ENCODE measurements around the gene FBL. TPM values are rescaled to one million over a fixed set of nuclear protein-coding genes. Genes with fewer than 3 reads are reported as not detected.

Gene FBL
- total and polyA plus RNA-seq, 10 of the 15 experiments (the other 5 are each of a cell fraction or from before 2014, with no cell fraction given): 156 to 1,083 (median 478) TPM

DNA sequence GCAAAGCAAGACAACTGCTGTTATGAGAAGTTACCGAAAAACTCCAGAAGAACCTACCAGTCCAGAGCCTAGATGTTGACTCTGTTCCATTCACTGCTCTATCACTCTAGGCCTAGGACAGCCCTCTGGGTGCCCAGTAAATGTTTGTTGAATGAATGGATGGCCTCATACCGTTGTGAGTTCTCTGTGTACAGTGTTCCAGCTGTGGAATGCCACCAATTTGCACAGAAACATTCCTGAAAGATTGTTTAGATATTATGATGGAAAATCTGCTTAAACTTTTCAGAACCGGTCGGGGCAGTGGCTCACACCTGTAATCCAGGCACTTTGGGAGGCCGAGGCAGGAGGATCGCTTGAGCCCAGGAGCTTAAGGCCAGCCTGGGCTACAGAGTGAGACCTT is 1.3 kb upstream of the FBL start:
- DNase-seq (ENCODE audit: low read depth, low spot score): no peak
- intact Hi-C loops (cut with micrococcal nuclease; ENCODE audit: unreplicated experiment) (loop anchor here (2.0 kb wide), 1 partner anchor 297 kb away; no protein-coding TSS in a partner anchor), in situ Hi-C loops (cut with MboI) (no loop called here)
- Histone ChIP-seq H3K9ac (ENCODE audit: control insufficient read depth, insufficient read depth, low read length) (no peak overlapping the region), H3K36me3 (ENCODE audit: control insufficient read depth in 2 of 2, insufficient read depth in 2 of 2, low read length in 1 of 2) (no peaks in the 10 kb centered on the region), H3K4me1 (ENCODE audit: control insufficient read depth, insufficient read depth, low read length) (peaks cover 12% of the 10 kb centered on the region), H2AFZ (ENCODE audit: control insufficient read depth, low read depth, low read length) (no peak overlapping the region), H4K20me1 (ENCODE audit: control insufficient read depth, insufficient read depth) (no peaks in the 10 kb centered on the region; the same call in 1 of the 2 replicates), H3K27ac (ENCODE audit: control insufficient read depth, insufficient read depth) (no peak overlapping the region), H3K4me3 (no peak overlapping the region), H3K27me3 (replicated peaks in 1 of 2; ENCODE audit: control insufficient read depth in 2 of 2, insufficient read depth in 2 of 2, low read length in 1 of 2) (no peaks in the 10 kb centered on the region), H3K9me3 (replicated peaks; ENCODE audit: control insufficient read depth, insufficient read depth, low read length) (no peaks in the 10 kb centered on the region), H3K79me2 (ENCODE audit: control insufficient read depth, insufficient read depth, low read length) (peaks cover 42% of the 10 kb centered on the region), H3K4me2 (ENCODE audit: control insufficient read depth, insufficient read depth) (no peak overlapping the region)
- no TSS peak for BruUV-seq (replicated peaks)
- ChIA-PET RAD21 (ENCODE audit: unreplicated experiment) (interaction anchor here (6.3 to 8.0 kb wide), 3 partner anchors 55 to 172 kb away, joined by 73 to 271 read pairs (median 234); partner anchors contain the start of gene PSMC4), SMC1A (ENCODE audit: uncharacterized antibody, unreplicated experiment) (interaction anchor here (3.5 to 8.8 kb wide), 3 partner anchors 55 to 295 kb away, joined by 16 to 309 read pairs (median 266); no protein-coding TSS in a partner anchor), CTCF (interaction anchor here (6.4 to 9.1 kb wide), 5 partner anchors 31 to 295 kb away, joined by 60 to 466 read pairs (median 83); partner anchors contain the start of gene PSMC4), POLR2A (interaction anchor here (0.5 to 4.7 kb wide), 2 partner anchors 14 to 155 kb away, joined by 4 to 34 read pairs; partner anchors contain the start of gene DYRK1B)
- no peak for FAIRE-seq
- TF ChIP-seq TAF1 (IDR thresholded peaks at IDR 0.05; ENCODE audit: borderline replicate concordance, low read depth, low read length) (no peak), MTA2 (IDR thresholded peaks at IDR 0.05; ENCODE audit: low read depth) (no peak), SP1 (IDR thresholded peaks at IDR 0.05; ENCODE audit: low read depth, low read length) (no peak), GABPA (IDR thresholded peaks at IDR 0.05; ENCODE audit: low read depth) (no peak), TCF7 (IDR thresholded peaks at IDR 0.05; ENCODE audit: borderline replicate concordance) (no peak), PAX8 (IDR thresholded peaks at IDR 0.05) (no peak), ATF7 (IDR thresholded peaks at IDR 0.05; ENCODE audit: low read depth) (no peak)
- TF ChIP-seq, protein P1, sequence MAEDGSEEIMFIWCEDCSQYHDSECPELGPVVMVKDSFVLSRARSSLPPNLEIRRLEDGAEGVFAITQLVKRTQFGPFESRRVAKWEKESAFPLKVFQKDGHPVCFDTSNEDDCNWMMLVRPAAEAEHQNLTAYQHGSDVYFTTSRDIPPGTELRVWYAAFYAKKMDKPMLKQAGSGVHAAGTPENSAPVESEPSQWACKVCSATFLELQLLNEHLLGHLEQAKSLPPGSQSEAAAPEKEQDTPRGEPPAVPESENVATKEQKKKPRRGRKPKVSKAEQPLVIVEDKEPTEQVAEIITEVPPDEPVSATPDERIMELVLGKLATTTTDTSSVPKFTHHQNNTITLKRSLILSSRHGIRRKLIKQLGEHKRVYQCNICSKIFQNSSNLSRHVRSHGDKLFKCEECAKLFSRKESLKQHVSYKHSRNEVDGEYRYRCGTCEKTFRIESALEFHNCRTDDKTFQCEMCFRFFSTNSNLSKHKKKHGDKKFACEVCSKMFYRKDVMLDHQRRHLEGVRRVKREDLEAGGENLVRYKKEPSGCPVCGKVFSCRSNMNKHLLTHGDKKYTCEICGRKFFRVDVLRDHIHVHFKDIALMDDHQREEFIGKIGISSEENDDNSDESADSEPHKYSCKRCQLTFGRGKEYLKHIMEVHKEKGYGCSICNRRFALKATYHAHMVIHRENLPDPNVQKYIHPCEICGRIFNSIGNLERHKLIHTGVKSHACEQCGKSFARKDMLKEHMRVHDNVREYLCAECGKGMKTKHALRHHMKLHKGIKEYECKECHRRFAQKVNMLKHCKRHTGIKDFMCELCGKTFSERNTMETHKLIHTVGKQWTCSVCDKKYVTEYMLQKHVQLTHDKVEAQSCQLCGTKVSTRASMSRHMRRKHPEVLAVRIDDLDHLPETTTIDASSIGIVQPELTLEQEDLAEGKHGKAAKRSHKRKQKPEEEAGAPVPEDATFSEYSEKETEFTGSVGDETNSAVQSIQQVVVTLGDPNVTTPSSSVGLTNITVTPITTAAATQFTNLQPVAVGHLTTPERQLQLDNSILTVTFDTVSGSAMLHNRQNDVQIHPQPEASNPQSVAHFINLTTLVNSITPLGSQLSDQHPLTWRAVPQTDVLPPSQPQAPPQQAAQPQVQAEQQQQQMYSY (CRISPR knock-in tag; IDR thresholded peaks at IDR 0.05): no peak
- 79% methylated on average over 6 of the region's 6 CpGs for WGBS (ENCODE audit: insufficient coverage, insufficient replicate concordance, low lambda C conversion rate, missing lambda C conversion rate)
- ATAC-seq: no peak

All from GM12878 (cell line).